SU-DHL-6 (cell line): ENCODE measurements around the gene GINS2.

Experiments
- H2AFZ ChIP-seq: fragments of 200-600 bp; sonication (generic); 2 replicates; pipeline ENCODE4 v1.6.1; 2014; ENCODE audit warnings: low read depth, mild to moderate bottlenecking, moderate library complexity, mixed read lengths, antibody characterized with exemption, low read length; ENCODE audit not compliant: severe bottlenecking
- H3F3A ChIP-seq: fragments of 200-600 bp; shearing (Covaris generic); 2 replicates; pipeline ENCODE4 v1.6.0; 2016; ENCODE audit warnings: antibody characterized with exemption, mild to moderate bottlenecking; ENCODE audit not compliant: insufficient read depth
- H3K27ac ChIP-seq: fragments of 200-600 bp; sonication (generic); 2 replicates; pipeline ENCODE4 v1.5.1; 2016; ENCODE audit warnings: low read depth, mild to moderate bottlenecking, low read length, moderate library complexity, mixed read lengths
- H3K27me3 ChIP-seq: fragments of 200-600 bp; sonication (generic), shearing (Covaris generic); 2 replicates; pipeline ENCODE4 v1.6.0; 2014; ENCODE audit warnings: mild to moderate bottlenecking, low read length
- H3K36me3 ChIP-seq: fragments of 200-600 bp; sonication (generic); 2 replicates; pipeline ENCODE4 v1.6.1; 2014; ENCODE audit warnings: mild to moderate bottlenecking, low read length, mixed read lengths
- H3K4me2 ChIP-seq: fragments of 300-600, 200-600 bp; shearing (Covaris generic), sonication (generic); 2 replicates; pipeline ENCODE4 v1.6.0; 2014; ENCODE audit warnings: low read length, low read depth, mild to moderate bottlenecking; ENCODE audit not compliant: poor library complexity, severe bottlenecking
- H3K4me3 ChIP-seq: fragments of 200-600 bp; sonication (generic); 2 replicates; pipeline ENCODE4 v1.5.1; 2014; ENCODE audit warnings: antibody characterized with exemption, low read length, mild to moderate bottlenecking, mixed read lengths; ENCODE audit not compliant: insufficient read depth, poor library complexity, severe bottlenecking
- H3K79me2 ChIP-seq: fragments of 200-600 bp; sonication (generic); 2 replicates; pipeline ENCODE4 v1.6.1; 2014; ENCODE audit warnings: mild to moderate bottlenecking, low read length, moderate library complexity; ENCODE audit not compliant: insufficient read depth
- H3K9ac ChIP-seq: fragments of 200-600 bp; sonication (generic); 2 replicates; pipeline ENCODE4 v1.7.0; 2014; ENCODE audit warnings: mild to moderate bottlenecking, low read length
- H3K9me2 ChIP-seq: fragments of 200-600 bp; sonication (generic); replicated peaks from 2 replicates; pipeline ENCODE4 v1.6.1; 2014; ENCODE audit warnings: low read length; ENCODE audit not compliant: insufficient read depth
- H3K9me3 ChIP-seq: fragments of 200-600 bp; sonication (generic); 2 replicates; pipeline ENCODE4 v1.6.1; 2014; ENCODE audit warnings: low read length, mixed read lengths; ENCODE audit not compliant: insufficient read depth
- H4K20me1 ChIP-seq: fragments of 200-600 bp; sonication (generic); 2 replicates; pipeline ENCODE4 v1.6.1; 2014; ENCODE audit warnings: low read depth, mild to moderate bottlenecking, antibody characterized with exemption, low read length, moderate library complexity, mixed read lengths
- EZH2phosphoT487 ChIP-seq: fragments of 200-600 bp; sonication (generic), shearing (Covaris generic); conservative IDR thresholded peaks from 2 replicates; pipeline ENCODE4 v1.6.1; 2018; ENCODE audit warnings: mild to moderate bottlenecking, antibody characterized with exemption, low read length, moderate library complexity, mixed read lengths
- TF ChIP-seq, protein P1 (sequence below): fragments of 200-600 bp; sonication (generic); IDR thresholded peaks from one replicate; pipeline ENCODE4 v1.5.1; 2017; ENCODE audit warnings: antibody characterized with exemption, mild to moderate bottlenecking, low read length, moderate library complexity; ENCODE audit not compliant: insufficient read depth, poor library complexity, severe bottlenecking

The GINS2 gene

DNA sequence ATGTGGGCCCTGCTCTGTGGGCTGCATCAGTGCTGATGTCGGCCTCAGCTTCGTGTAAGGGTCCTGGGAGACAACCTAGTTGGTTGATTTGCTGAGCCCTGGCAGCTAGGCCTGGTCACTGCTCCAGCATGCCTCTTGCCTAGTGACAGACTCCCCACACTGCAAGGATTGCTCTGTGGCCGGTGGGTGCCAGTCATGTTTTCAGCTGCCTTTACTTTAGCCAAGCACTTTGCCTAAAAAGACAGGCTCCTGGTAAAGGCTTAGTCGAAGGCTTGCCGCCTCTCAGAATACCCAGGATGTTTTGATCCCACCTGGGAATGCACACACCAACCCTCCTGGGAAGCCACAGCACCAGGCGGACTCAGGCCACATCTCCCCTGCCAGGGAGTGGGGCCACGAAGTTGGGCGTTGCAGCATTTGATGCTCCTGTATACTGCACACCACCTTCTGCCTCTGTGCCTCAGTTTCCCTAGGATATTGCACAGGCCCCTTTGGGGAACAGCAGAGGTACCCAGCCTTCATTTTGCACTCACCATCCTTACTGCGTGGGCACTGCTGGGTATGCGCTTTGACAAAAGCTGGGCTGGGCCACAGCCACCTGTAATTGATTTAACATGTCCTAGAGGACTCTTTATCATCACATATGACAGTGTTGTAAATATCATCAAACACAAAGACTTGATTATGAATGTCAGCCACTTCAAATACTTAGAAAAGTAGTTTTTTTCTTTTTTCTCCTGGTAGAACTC is 19.9 kb downstream of the GINS2 start:
- H3K36me3 ChIP-seq, result peaks cover 5% of the 10 kb centered on the region; the same call in 1 of the 2 replicates
- no peaks in the 10 kb centered on the region for H3K9me2 ChIP-seq
- H3K79me2 ChIP-seq, result no peaks in the 10 kb centered on the region
- no peaks in the 10 kb centered on the region for H4K20me1 ChIP-seq
- no peaks in the 10 kb centered on the region for H3K9me3 ChIP-seq
- H3K4me2 ChIP-seq, result no peak overlapping the region
- H3K9ac ChIP-seq, result no peak overlapping the region
- no peaks in the 10 kb centered on the region for H3K27me3 ChIP-seq
- H3F3A ChIP-seq, result no peaks in the 10 kb centered on the region
- no peak for TF ChIP-seq EZH2phosphoT487
- TF ChIP-seq, protein P1, sequence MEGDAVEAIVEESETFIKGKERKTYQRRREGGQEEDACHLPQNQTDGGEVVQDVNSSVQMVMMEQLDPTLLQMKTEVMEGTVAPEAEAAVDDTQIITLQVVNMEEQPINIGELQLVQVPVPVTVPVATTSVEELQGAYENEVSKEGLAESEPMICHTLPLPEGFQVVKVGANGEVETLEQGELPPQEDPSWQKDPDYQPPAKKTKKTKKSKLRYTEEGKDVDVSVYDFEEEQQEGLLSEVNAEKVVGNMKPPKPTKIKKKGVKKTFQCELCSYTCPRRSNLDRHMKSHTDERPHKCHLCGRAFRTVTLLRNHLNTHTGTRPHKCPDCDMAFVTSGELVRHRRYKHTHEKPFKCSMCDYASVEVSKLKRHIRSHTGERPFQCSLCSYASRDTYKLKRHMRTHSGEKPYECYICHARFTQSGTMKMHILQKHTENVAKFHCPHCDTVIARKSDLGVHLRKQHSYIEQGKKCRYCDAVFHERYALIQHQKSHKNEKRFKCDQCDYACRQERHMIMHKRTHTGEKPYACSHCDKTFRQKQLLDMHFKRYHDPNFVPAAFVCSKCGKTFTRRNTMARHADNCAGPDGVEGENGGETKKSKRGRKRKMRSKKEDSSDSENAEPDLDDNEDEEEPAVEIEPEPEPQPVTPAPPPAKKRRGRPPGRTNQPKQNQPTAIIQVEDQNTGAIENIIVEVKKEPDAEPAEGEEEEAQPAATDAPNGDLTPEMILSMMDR, result no peak
- no peak overlapping the region for H2AFZ ChIP-seq
- H3K4me3 ChIP-seq, result no peak overlapping the region
- no peak overlapping the region for H3K27ac ChIP-seq

DNA sequence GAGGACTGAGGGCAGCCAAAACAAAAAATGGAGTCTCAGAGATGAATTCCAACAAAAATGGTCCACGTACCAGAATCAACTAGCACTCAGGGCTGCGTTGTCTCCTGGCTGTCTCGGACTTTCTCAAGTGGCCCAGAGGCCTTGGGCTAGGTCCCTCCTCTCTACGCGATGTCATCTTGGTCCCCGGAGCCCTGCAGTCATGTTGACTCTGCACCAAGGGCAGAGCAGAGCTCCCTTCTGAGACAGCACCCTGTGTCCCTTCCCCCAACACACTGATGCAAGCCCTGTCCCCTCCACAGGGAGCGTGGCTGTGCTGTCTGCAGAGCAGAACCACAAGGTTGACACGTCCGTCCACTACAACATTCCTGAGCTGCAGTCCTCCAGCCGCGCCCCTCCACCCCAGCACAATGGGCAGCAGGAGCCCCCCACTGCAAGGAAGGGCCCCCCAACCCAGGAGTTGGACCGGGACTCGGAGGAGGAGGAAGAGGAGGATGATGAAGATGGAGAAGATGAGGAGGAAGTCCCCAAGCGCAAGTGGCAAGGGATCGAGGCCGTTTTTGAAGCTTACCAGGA is 20.8 kb downstream of the GINS2 start:
- TF ChIP-seq, protein P1, result no peak
- TF ChIP-seq EZH2phosphoT487, result no peak

DNA sequence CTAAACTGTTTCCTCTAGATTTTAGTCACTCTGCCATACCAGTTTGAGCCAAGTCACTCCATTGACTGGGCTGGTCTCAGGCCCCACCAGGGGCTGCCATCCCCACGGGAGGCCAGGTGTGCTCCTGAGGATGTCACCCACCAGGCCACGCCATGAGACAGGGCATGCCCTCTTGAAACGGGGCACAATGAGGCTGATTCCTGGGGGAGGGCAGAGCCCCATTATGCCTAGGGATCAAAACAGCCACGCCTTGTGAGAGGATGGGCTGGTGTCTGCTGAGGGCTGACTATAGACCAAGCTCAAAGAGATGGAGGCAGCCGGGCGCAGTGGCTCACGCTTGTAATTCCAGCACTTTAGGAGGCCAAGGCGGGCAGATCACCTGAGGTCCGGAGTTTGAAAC is 21.5 kb downstream of the GINS2 start:
- no peaks in the 10 kb centered on the region for H3F3A ChIP-seq
- H3K9ac ChIP-seq, result no peak overlapping the region
- H3K79me2 ChIP-seq, result no peaks in the 10 kb centered on the region
- H3K27ac ChIP-seq, result no peak overlapping the region
- no peak overlapping the region for H2AFZ ChIP-seq
- H3K4me3 ChIP-seq, result no peak overlapping the region
- TF ChIP-seq EZH2phosphoT487, result no peak
- TF ChIP-seq, protein P1, result no peak
- H3K36me3 ChIP-seq, result no peaks in the 10 kb centered on the region
- H3K9me2 ChIP-seq, result no peaks in the 10 kb centered on the region
- H4K20me1 ChIP-seq, result no peaks in the 10 kb centered on the region
- H3K4me2 ChIP-seq, result no peak overlapping the region
- no peaks in the 10 kb centered on the region for H3K9me3 ChIP-seq
- H3K27me3 ChIP-seq, result no peaks in the 10 kb centered on the region

More for the DNA sequence above, 20.8 kb downstream of the GINS2 start:
- no peaks in the 10 kb centered on the region for H4K20me1 ChIP-seq
- H3K4me2 ChIP-seq, result no peak overlapping the region
- H3K27me3 ChIP-seq, result no peaks in the 10 kb centered on the region
- H3K4me3 ChIP-seq, result no peak overlapping the region
- H3K9me2 ChIP-seq, result no peaks in the 10 kb centered on the region
- no peak overlapping the region for H3K27ac ChIP-seq
- no peaks in the 10 kb centered on the region for H3K9me3 ChIP-seq
- H3K9ac ChIP-seq, result no peak overlapping the region
- H3K36me3 ChIP-seq, result no peaks in the 10 kb centered on the region
- H3F3A ChIP-seq, result no peaks in the 10 kb centered on the region
- no peak overlapping the region for H2AFZ ChIP-seq
- H3K79me2 ChIP-seq, result no peaks in the 10 kb centered on the region
